ENCODE measurements around the gene CTDSPL. TPM values are rescaled to one million over a fixed set of nuclear protein-coding genes. Genes with fewer than 3 reads are reported as not detected.

CTDSPL gene
- polyA plus RNA-seq, 4 donors: 11.6 to 26.4 (median 14.5) TPM

DNA sequence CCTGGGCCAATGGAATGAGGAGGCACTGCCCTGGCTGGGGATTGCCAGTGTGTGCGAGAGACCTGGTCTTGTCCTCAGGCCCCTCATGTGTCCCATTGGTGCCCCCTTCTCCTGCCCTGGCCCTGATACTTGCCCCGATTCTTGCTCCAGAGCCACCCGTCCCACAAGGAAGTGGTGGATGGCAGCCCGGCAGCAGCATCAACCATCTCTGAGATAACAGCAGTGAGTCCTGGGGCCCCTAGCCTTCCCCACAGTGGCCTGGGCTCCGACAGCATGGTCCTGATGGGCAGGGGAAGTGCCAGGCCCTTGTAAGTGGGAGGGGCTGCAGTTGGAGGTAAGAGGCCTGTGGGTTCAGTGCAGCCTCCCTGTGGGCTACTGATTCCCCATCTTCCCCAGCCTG lies 144.4 kb downstream of the CTDSPL start:
- DNase-seq (no peak), FAIRE-seq (no peak)
- no peaks in the 10 kb centered on the region for H3K27me3 ChIP-seq (ENCODE audit: control insufficient read depth in 3 of 3, insufficient read depth in 3 of 3, low read length in 3 of 3)
- peaks cover 0 to 47% (median 0%) of the 10 kb centered on the region in 3 donors for H3K4me1 ChIP-seq (ENCODE audit: control insufficient read depth in 3 of 3, insufficient read depth in 2 of 3, low read depth in 1 of 3, low read length in 2 of 3)
- WGBS, 3 donors: 77 to 84% (median 83%) methylated on average over 5 of the region's 5 CpGs
- no peaks in the 10 kb centered on the region for H3K9me3 ChIP-seq (ENCODE audit: control insufficient read depth in 2 of 2, insufficient read depth in 1 of 2, low read depth in 1 of 2, low read length in 1 of 2)
- H3K27ac ChIP-seq (ENCODE audit: low read depth in 1 of 3, low read length in 2 of 3): no peak overlapping the region
- H3K36me3 ChIP-seq (ENCODE audit: control insufficient read depth in 3 of 3, insufficient read depth in 2 of 3, low read depth in 1 of 3, low read length in 3 of 3): peaks cover 10 to 100% (median 13%) of the 10 kb centered on the region in 3 donors
- no peak overlapping the region for H3K4me3 ChIP-seq (ENCODE audit: low read depth in 1 of 3, low read length in 3 of 3)

DNA sequence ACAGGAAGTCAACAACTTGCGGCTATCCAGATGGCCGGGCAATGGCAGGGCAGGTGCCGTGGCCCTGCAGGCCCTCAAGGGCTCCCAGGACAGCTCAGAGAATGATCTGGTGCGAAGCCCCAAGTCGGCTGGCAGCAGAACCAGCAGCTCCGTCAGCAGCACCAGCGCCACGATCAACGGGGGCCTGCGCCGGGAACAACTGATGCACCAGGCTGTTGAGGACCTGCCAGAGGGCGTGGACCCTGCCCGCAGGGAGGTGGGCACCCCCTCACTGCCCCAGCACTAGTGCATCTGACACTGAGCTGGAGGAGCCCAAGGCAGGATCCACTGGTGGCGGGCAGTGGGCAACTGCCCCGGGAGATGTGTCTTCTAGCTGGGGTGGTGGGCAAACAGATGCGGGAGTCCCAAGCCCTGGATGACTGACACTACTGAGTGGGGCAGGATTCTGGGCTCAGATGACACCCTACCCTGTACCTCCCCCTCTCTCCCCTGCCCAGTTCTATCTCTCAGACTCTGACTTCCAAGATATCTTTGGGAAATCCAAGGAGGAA lies 144.8 kb downstream of the CTDSPL start:
- Histone ChIP-seq H3K9me3 (ENCODE audit: control insufficient read depth in 2 of 2, insufficient read depth in 1 of 2, low read depth in 1 of 2, low read length in 1 of 2) (no peaks in the 10 kb centered on the region), H3K36me3 (ENCODE audit: control insufficient read depth in 3 of 3, insufficient read depth in 2 of 3, low read depth in 1 of 3, low read length in 3 of 3) (peaks cover 10 to 100% (median 13%) of the 10 kb centered on the region in 3 donors), H3K27me3 (ENCODE audit: control insufficient read depth in 3 of 3, insufficient read depth in 3 of 3, low read length in 3 of 3) (no peaks in the 10 kb centered on the region), H3K27ac (ENCODE audit: low read depth in 1 of 3, low read length in 2 of 3) (no peak overlapping the region), H3K4me3 (ENCODE audit: low read depth in 1 of 3, low read length in 3 of 3) (no peak overlapping the region), H3K4me1 (ENCODE audit: control insufficient read depth in 3 of 3, insufficient read depth in 2 of 3, low read depth in 1 of 3, low read length in 2 of 3) (peaks cover 0 to 42% (median 0%) of the 10 kb centered on the region in 3 donors)
- no peak for DNase-seq
- WGBS, 3 donors: 91 to 96% (median 94%) methylated on average over 16 of the region's 16 CpGs
- FAIRE-seq: no peak

DNA sequence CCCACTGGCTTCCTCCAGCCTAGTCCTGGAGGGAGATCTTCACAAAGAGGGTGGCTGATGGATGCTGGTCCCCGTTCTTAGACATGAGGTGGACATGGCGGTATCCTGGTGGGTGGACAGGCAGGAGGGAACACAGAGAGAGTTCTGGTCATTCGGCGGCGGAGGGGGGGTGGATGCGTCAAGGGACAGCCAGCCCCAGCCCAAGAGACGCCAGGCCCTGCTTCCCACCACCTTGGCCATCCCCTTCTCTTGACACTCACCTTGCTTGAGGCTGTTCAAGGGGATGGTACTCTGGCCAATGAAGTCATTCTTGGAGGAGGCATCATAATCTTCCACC lies 146.0 kb downstream of the CTDSPL start:
- no peak overlapping the region for H3K27ac ChIP-seq (ENCODE audit: low read depth in 1 of 3, low read length in 2 of 3)
- WGBS, 3 donors: 93 to 97% (median 95%) methylated on average over 7 of the region's 7 CpGs
- peaks cover 0 to 30% (median 0%) of the 10 kb centered on the region in 3 donors for H3K4me1 ChIP-seq (ENCODE audit: control insufficient read depth in 3 of 3, insufficient read depth in 2 of 3, low read depth in 1 of 3, low read length in 2 of 3)
- H3K4me3 ChIP-seq (ENCODE audit: low read depth in 1 of 3, low read length in 3 of 3): no peak overlapping the region
- FAIRE-seq (no peak), DNase-seq (no peak)
- peaks cover 6 to 89% (median 10%) of the 10 kb centered on the region in 3 donors for H3K36me3 ChIP-seq (ENCODE audit: control insufficient read depth in 3 of 3, insufficient read depth in 2 of 3, low read depth in 1 of 3, low read length in 3 of 3)
- H3K27me3 ChIP-seq (ENCODE audit: control insufficient read depth in 3 of 3, insufficient read depth in 3 of 3, low read length in 3 of 3): no peaks in the 10 kb centered on the region
- H3K9me3 ChIP-seq (ENCODE audit: control insufficient read depth in 2 of 2, insufficient read depth in 1 of 2, low read depth in 1 of 2, low read length in 1 of 2): no peaks in the 10 kb centered on the region

DNA sequence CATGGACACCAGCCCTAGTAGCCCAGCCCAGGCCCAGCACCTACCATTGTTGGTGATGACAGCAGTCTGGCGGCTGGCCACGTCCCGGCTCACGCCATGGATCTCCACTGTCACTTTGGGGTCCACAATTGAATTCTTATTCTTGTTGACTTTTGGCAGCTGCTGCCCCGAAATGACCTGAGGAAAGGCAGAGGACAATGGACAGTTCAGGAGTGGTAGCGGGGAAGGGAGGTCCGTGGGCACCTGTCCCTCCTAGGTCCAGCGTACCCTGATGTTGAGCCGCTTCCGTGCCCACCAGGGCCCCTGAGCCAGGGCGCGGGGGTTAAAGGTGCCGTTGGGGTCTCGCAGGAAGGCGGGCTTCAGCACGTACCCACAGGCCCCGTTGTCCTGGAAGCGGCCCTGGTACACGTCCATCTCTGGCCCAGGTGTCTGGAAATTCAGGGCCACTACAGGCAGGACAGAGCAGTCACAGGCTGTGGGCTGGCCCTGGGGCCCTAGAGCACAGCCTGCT lies 146.6 kb downstream of the CTDSPL start:
- H3K27me3 ChIP-seq (ENCODE audit: control insufficient read depth in 3 of 3, insufficient read depth in 3 of 3, low read length in 3 of 3): no peaks in the 10 kb centered on the region
- H3K4me1 ChIP-seq (ENCODE audit: control insufficient read depth in 3 of 3, insufficient read depth in 2 of 3, low read depth in 1 of 3, low read length in 2 of 3): peaks cover 0 to 25% (median 0%) of the 10 kb centered on the region in 3 donors
- no peak for DNase-seq
- H3K4me3 ChIP-seq (ENCODE audit: low read depth in 1 of 3, low read length in 3 of 3): no peak overlapping the region
- H3K36me3 ChIP-seq (ENCODE audit: control insufficient read depth in 3 of 3, insufficient read depth in 2 of 3, low read depth in 1 of 3, low read length in 3 of 3): peaks cover 6 to 84% (median 10%) of the 10 kb centered on the region in 3 donors
- no peak overlapping the region for H3K27ac ChIP-seq (ENCODE audit: low read depth in 1 of 3, low read length in 2 of 3)
- no peaks in the 10 kb centered on the region for H3K9me3 ChIP-seq (ENCODE audit: control insufficient read depth in 2 of 2, insufficient read depth in 1 of 2, low read depth in 1 of 2, low read length in 1 of 2)
- 93 to 97% (median 94%) methylated on average over 19 of the region's 19 CpGs for WGBS, 3 donors
- FAIRE-seq: no peak

DNA sequence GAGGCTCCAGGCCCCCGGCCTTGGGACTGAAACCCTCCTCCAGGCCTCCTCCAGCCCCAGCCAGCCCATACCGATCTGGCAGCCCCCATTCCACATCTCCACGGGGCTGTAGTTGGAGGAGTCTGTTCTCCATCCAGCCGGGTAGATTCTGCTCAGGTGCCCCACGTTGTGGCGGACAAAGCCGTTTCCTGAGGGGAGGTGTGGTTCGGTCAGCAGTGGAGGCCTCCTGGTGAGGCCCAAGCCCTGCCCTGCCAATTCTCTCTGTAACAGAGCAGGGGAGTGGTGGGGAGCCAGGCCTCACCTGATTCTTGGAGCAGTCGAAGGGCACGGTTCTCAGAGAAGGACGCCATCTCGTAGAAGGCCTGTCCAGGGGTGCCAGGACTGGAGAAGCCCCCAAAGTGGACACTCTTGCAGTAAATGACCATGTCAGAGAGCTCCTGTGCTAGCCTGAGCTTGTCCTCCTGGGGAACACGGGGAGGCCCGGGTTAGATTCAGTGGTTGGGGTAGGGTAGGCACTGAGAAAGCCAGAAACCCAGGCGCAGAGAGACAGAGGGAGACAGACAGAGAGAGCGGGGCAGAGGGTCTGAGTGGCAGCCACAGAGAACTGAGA lies 147.4 kb downstream of the CTDSPL start:
- no peaks in the 10 kb centered on the region for H3K9me3 ChIP-seq (ENCODE audit: control insufficient read depth in 2 of 2, insufficient read depth in 1 of 2, low read depth in 1 of 2, low read length in 1 of 2)
- peaks cover 6 to 75% (median 10%) of the 10 kb centered on the region in 3 donors for H3K36me3 ChIP-seq (ENCODE audit: control insufficient read depth in 3 of 3, insufficient read depth in 2 of 3, low read depth in 1 of 3, low read length in 3 of 3)
- H3K4me1 ChIP-seq (ENCODE audit: control insufficient read depth in 3 of 3, insufficient read depth in 2 of 3, low read depth in 1 of 3, low read length in 2 of 3): peaks cover 0 to 16% (median 0%) of the 10 kb centered on the region in 3 donors
- no peaks in the 10 kb centered on the region for H3K27me3 ChIP-seq (ENCODE audit: control insufficient read depth in 3 of 3, insufficient read depth in 3 of 3, low read length in 3 of 3)
- 83 to 86% (median 85%) methylated on average over 16 of the region's 16 CpGs for WGBS, 3 donors
- DNase-seq (no peak), FAIRE-seq (no peak)
- H3K27ac ChIP-seq (ENCODE audit: low read depth in 1 of 3, low read length in 2 of 3): no peak overlapping the region
- no peak overlapping the region for H3K4me3 ChIP-seq (ENCODE audit: low read depth in 1 of 3, low read length in 3 of 3)

DNA sequence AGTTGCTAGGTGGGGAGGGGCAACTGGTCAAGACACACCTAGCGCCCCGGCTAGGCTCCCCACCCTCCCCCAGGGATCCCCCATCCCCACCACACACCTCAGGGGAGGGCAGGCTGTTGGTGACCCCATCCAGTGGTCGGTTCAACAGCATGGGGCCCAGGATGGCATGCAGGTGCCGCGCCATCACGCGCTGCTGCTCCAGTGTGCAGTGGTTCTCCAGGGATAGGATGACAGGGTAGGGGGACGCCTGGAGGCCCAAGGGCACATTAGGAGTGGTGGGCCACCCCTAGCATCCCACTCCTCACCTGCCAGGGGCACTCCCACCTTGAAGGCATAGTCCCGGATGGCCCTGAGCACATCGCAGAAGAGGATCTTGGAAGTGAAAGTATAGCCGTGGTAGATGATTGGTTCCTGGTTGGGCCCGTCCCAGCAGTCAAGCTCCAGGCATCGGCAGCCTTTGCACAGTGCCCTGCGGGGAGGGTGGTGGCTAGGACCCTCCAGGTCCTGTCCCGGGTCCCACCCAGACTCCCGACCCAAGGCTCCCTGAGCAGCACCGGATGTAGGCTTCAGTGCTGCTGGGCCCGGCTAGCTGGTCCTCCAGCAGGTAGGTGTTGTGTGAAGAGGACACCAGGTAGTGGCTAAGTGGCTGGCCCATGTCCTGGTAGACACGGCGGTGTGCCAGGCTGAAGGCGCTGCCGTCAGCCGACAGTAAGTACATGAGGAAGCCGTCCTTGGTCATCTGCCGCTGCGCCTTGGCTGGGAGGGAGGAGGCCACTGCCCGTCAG lies 148.3 kb downstream of the CTDSPL start:
- H3K27me3 ChIP-seq (ENCODE audit: control insufficient read depth in 3 of 3, insufficient read depth in 3 of 3, low read length in 3 of 3): no peaks in the 10 kb centered on the region
- peak in 1 of 2 donors; percentile 54 for DNase-seq
- no peak for FAIRE-seq
- whole genome bisulfite sequencing, 3 donors: 69 to 89% (median 86%) methylated on average over 26 to 27 of the region's 27 CpGs
- no peak overlapping the region for H3K27ac ChIP-seq (ENCODE audit: low read depth in 1 of 3, low read length in 2 of 3)
- H3K36me3 ChIP-seq (ENCODE audit: control insufficient read depth in 3 of 3, insufficient read depth in 2 of 3, low read depth in 1 of 3, low read length in 3 of 3): peaks cover 6 to 66% (median 10%) of the 10 kb centered on the region in 3 donors
- H3K9me3 ChIP-seq (ENCODE audit: control insufficient read depth in 2 of 2, insufficient read depth in 1 of 2, low read depth in 1 of 2, low read length in 1 of 2): no peaks in the 10 kb centered on the region
- peaks cover 0 to 7% (median 0%) of the 10 kb centered on the region in 3 donors for H3K4me1 ChIP-seq (ENCODE audit: control insufficient read depth in 3 of 3, insufficient read depth in 2 of 3, low read depth in 1 of 3, low read length in 2 of 3)
- no peak overlapping the region for H3K4me3 ChIP-seq (ENCODE audit: low read depth in 1 of 3, low read length in 3 of 3)

DNA sequence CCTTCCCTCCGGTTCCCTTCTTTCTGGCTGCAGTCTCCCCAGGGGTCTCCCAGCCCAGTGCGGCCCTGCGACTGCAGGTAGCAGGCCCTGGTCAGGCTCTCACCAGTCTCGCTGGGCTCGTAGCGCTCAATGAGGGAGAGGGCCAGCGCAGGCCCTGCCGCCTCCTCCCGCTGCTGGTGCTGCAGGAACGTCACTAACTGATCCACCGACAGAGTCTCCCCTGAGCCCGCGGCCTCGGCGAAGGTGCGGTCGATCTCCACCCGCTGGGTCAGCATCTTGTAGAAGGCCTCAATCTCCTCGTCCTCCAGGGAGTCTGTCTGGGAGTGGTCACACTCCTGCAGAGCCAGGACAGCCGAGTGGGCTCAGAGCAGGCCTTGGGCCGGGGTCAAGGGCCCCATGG lies 149.4 kb downstream of the CTDSPL start:
- WGBS, 3 donors: 92 to 95% (median 95%) methylated on average over 19 to 21 of the region's 21 CpGs
- Histone ChIP-seq H3K36me3 (ENCODE audit: control insufficient read depth in 3 of 3, insufficient read depth in 2 of 3, low read depth in 1 of 3, low read length in 3 of 3) (peaks cover 8 to 61% (median 11%) of the 10 kb centered on the region in 3 donors), H3K4me3 (ENCODE audit: low read depth in 1 of 3, low read length in 3 of 3) (no peak overlapping the region), H3K27ac (ENCODE audit: low read depth in 1 of 3, low read length in 2 of 3) (no peak overlapping the region), H3K27me3 (ENCODE audit: control insufficient read depth in 3 of 3, insufficient read depth in 3 of 3, low read length in 3 of 3) (no peaks in the 10 kb centered on the region), H3K4me1 (ENCODE audit: control insufficient read depth in 3 of 3, insufficient read depth in 2 of 3, low read depth in 1 of 3, low read length in 2 of 3) (peaks cover 0 to 3% (median 0%) of the 10 kb centered on the region in 3 donors), H3K9me3 (ENCODE audit: control insufficient read depth in 2 of 2, insufficient read depth in 1 of 2, low read depth in 1 of 2, low read length in 1 of 2) (peaks cover 0 to 3% of the 10 kb centered on the region in 2 donors)
- DNase-seq (no peak), FAIRE-seq (no peak)

DNA sequence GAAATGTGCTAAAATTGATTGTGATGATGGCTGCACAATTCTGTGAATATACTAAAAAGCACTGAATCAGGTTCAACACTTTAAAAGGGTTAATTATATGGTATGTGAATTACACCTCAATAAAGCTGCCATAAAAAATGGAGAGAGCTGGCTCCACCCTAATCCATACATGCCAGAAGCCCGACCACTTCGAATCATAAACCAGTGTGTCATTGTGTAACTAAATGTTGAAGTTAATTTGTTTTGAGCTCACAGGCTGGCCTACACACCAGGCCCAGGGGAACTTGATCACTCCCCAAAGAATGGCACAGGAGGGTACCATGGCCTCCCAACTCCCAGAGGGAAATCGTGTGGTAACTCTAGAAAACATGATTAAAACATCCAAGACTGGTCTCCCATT lies 153.8 kb downstream of the CTDSPL start:
- WGBS, 3 donors: 15 to 62% (median 51%) methylated on average over 3 of the region's 3 CpGs
- no peak overlapping the region for H3K4me3 ChIP-seq (ENCODE audit: low read depth in 1 of 3, low read length in 3 of 3)
- H3K36me3 ChIP-seq (ENCODE audit: control insufficient read depth in 3 of 3, insufficient read depth in 2 of 3, low read depth in 1 of 3, low read length in 3 of 3): peaks cover 2 to 57% (median 7%) of the 10 kb centered on the region in 3 donors
- H3K9me3 ChIP-seq (ENCODE audit: control insufficient read depth in 2 of 2, insufficient read depth in 1 of 2, low read depth in 1 of 2, low read length in 1 of 2): peaks cover 0 to 6% of the 10 kb centered on the region in 2 donors
- peaks cover 0 to 13% (median 0%) of the 10 kb centered on the region in 3 donors for H3K4me1 ChIP-seq (ENCODE audit: control insufficient read depth in 3 of 3, insufficient read depth in 2 of 3, low read depth in 1 of 3, low read length in 2 of 3)
- no peak overlapping the region for H3K27ac ChIP-seq (ENCODE audit: low read depth in 1 of 3, low read length in 2 of 3)
- no peaks in the 10 kb centered on the region for H3K27me3 ChIP-seq (ENCODE audit: control insufficient read depth in 3 of 3, insufficient read depth in 3 of 3, low read length in 3 of 3)
- FAIRE-seq (no peak), DNase-seq (peak in 1 of 2 donors; percentile 74)

Measured in small intestine (tissue), 7 donors.